ENCODE data around the gene KLHDC4. TPM values are rescaled to one million over a fixed set of nuclear protein-coding genes. Genes with fewer than 3 reads are reported as not detected.
"Not testable (repeated sequence)": the region's sequence is repeated elsewhere in the genome, so short reads cannot be mapped to it uniquely, and the experiment has no call there.

KLHDC4 gene
- 38.8 TPM for total RNA-seq
- long read RNA-seq, full-length matches to known transcripts = 13 of 25 reads
- long read RNA-seq, partial matches to known transcripts = 0 of 25 reads
- long read RNA-seq, other reads (novel, unspliced or antisense) = 12 of 25 reads

DNA sequence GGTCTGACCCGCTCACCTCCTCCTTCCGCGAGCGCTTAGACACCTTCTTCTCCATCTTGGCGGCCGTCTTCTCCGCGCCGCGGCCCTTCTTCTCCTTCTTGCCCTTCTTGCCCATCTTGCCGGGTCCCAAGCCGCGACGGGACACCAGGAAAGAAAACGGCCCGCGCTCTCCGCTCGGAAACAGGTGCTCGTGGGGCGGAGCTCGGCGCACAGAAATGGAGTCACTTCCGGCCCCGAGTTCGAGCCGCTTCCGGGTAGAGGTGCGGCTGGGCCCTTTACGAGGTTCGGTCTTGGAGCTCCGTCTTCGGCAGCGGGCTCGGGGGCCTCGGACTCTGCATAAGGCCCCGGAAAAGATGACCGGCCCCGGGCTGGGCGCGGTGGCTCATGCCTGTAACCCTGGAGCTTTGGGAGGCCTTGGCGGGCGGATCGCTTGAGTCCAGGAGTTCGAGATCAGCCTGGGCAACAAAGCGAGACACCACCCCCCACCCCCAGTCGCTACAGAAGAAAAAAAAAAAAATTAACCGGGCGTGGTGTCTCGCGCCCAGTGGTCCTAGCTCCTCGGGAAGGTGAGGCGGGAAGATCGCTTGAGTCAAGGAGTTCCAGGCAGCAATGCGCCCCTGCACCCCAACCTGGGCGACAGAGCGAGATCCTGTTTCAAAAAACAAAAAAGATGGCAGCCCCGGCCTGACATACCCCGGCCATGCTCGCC lies at the start of gene KLHDC4:
TSS of gene KLHDC4 (minus strand) at position 211 of the 709 bp plus-strand sequence. CDS start at position 115, 96 bp downstream.
- Histone ChIP-seq H3K4me1 (peaks cover 16% of the 10 kb centered on the region), H3K27me3 (no peaks in the 10 kb centered on the region), H3K27ac (peak within 1 kb of the TSS; percentile 94), H3K36me3 (peaks cover 10% of the 10 kb centered on the region), H3K4me3 (peak within 1 kb of the TSS; percentile 97), H3K9me3 (no peaks in the 10 kb centered on the region)
- peak; percentile 96 for ATAC-seq
- peak; percentile 95 for DNase-seq
- TF ChIP-seq, protein P1, sequence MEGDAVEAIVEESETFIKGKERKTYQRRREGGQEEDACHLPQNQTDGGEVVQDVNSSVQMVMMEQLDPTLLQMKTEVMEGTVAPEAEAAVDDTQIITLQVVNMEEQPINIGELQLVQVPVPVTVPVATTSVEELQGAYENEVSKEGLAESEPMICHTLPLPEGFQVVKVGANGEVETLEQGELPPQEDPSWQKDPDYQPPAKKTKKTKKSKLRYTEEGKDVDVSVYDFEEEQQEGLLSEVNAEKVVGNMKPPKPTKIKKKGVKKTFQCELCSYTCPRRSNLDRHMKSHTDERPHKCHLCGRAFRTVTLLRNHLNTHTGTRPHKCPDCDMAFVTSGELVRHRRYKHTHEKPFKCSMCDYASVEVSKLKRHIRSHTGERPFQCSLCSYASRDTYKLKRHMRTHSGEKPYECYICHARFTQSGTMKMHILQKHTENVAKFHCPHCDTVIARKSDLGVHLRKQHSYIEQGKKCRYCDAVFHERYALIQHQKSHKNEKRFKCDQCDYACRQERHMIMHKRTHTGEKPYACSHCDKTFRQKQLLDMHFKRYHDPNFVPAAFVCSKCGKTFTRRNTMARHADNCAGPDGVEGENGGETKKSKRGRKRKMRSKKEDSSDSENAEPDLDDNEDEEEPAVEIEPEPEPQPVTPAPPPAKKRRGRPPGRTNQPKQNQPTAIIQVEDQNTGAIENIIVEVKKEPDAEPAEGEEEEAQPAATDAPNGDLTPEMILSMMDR (IDR thresholded peaks at IDR 0.05) = no peak
- intact Hi-C loops (cut with DNase I) = no loop called here

DNA sequence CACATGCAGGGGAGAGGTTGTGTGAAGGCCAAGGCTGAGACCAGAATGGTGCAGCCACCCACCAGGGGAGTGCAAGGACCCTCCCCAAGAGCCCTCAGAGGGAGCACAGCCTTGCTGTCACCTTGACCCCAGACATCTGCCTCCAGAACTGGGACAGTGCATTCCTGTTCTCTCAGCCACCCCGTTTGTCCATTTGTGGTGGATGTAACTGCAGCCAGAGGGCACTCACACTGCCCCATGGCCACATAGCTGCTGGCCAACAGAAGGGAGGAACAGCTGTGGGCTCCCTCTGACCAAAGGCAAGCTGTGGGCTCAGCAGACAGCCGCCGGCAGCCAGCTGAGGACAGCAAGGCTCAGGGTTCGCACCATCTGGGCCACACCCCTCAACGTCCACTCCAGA lies 49.8 kb upstream of the KLHDC4 start:
- no peak for DNase-seq
- TF ChIP-seq, protein P1 (IDR thresholded peaks at IDR 0.05) = no peak
- peak; percentile 50 for ATAC-seq
- no peaks in the 10 kb centered on the region for H3K36me3 ChIP-seq
- H3K27ac ChIP-seq = no peak overlapping the region
- H3K4me3 ChIP-seq = no peak overlapping the region
- peaks cover 11% of the 10 kb centered on the region for H3K9me3 ChIP-seq
- no peaks in the 10 kb centered on the region for H3K4me1 ChIP-seq
- no peaks in the 10 kb centered on the region for H3K27me3 ChIP-seq
- intact Hi-C loops (cut with DNase I) = no loop called here

DNA sequence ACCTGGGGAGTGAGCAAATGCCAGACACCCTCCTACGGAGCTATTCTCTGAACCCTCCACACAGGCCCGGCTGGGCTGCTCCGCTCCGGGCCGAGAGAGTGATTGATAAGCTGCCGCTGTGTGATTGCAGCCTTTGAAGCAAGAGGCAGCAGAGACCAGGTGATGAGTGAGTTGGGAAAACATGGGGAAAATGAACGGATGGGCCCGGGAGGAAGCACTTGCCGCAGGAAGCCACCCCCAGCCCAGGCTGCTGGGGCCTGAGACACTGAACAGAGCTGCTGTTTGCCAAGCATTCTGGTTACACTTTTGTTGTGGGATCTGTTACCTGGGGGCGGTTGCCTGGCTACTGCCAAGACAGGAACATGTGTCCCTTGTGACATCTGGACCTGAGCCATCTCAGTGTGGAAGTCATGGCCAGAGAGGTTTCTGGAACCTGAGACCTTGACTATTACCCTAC lies 46.4 kb upstream of the KLHDC4 start:
- ATAC-seq (no peak), DNase-seq (no peak)
- H3K27ac ChIP-seq = no peak overlapping the region
- intact Hi-C loops (cut with DNase I) = no loop called here
- H3K4me1 ChIP-seq = peaks cover 3% of the 10 kb centered on the region
- H3K9me3 ChIP-seq = peaks cover 3% of the 10 kb centered on the region
- no peak overlapping the region for H3K4me3 ChIP-seq
- H3K36me3 ChIP-seq = no peaks in the 10 kb centered on the region
- TF ChIP-seq, protein P1 (IDR thresholded peaks at IDR 0.05) = no peak
- H3K27me3 ChIP-seq = no peaks in the 10 kb centered on the region

DNA sequence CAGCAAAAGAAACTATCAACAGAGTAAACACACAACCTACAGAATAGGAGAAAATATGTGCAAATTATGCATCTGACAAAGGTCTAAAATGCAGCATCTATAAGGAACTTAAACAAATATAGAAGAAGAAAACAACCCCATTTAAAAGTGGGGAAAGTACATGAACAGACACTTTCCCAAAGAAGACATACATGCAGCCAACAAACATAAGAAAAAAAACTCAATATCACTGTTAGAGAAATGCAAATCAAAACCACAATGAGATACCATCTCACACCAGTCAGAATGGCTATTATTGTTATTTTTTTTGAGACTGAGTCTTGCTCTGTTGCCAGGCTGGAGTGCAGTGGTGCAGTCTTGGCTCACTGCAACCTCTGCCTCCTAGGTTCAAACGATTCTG lies 45.7 kb upstream of the KLHDC4 start:
- intact Hi-C loops (cut with DNase I); H3K27me3 ChIP-seq; H3K27ac ChIP-seq; H3K36me3 ChIP-seq; H3K9me3 ChIP-seq; ATAC-seq; H3K4me3 ChIP-seq; DNase-seq: not testable (repeated sequence)
- peaks cover 11% of the 10 kb centered on the region for H3K4me1 ChIP-seq

GRCh38 chr16:87809150-87809902 lies 43.5 kb upstream of the KLHDC4 start:
- H3K4me3 ChIP-seq = no peak overlapping the region

More at GRCh38 chr16:87809150-87809902, 43.5 kb upstream of the KLHDC4 start:
- Histone ChIP-seq H3K36me3 (no peaks in the 10 kb centered on the region), H3K27me3 (no peaks in the 10 kb centered on the region), H3K4me1 (peaks cover 12% of the 10 kb centered on the region), H3K27ac (no peak overlapping the region), H3K9me3 (no peaks in the 10 kb centered on the region)
- no peak for DNase-seq
- TF ChIP-seq, protein P1 (IDR thresholded peaks at IDR 0.05) = no peak
- no peak for ATAC-seq
- intact Hi-C loops (cut with DNase I) = no loop called here
